SJSA1 (cell line): ENCODE data around the gene GAS7. TPM values are rescaled to one million over a fixed set of nuclear protein-coding genes. Genes with fewer than 3 reads are reported as not detected.
A peak's percentile ranks its signal among the peaks of the same experiment; 100 is the strongest.

Source experiments
- DNase-seq, 2 experiments: peaks; one replicate each; pipeline ENCODE4 v3.0.0-alpha.2; 2015 to 2020; ENCODE audit warnings: low spot score in 2 of 2, low read depth in 1 of 2
- H3K27ac ChIP-seq: fragments of 250-450 bp; sonication (Bioruptor Pico); 2 replicates; pipeline ENCODE4 v1.5.1; 2020; ENCODE audit warnings: mild to moderate bottlenecking, moderate library complexity
- H3K27me3 ChIP-seq: fragments of 250-450 bp; sonication (Bioruptor Pico); replicated peaks from 2 replicates; pipeline ENCODE4 v1.5.1; 2020; ENCODE audit warnings: mild to moderate bottlenecking, moderate library complexity
- H3K36me3 ChIP-seq: fragments of 250-450 bp; sonication (Bioruptor Pico); 2 replicates; pipeline ENCODE4 v1.5.1; 2020; ENCODE audit warnings: mild to moderate bottlenecking
- H3K4me1 ChIP-seq: fragments of 250-450 bp; sonication (Bioruptor Pico); replicated peaks from 2 replicates; pipeline ENCODE4 v1.6.1; 2021; ENCODE audit warnings: mild to moderate bottlenecking
- H3K4me3 ChIP-seq: fragments of 250-450 bp; sonication (Bioruptor Pico); 2 replicates; pipeline ENCODE4 v1.5.1; 2020; ENCODE audit warnings: mild to moderate bottlenecking
- H3K9me3 ChIP-seq: fragments of 250-450 bp; sonication (Bioruptor Pico); replicated peaks from 2 replicates; pipeline ENCODE4 v1.5.1; 2020; ENCODE audit warnings: mild to moderate bottlenecking
- total RNA-seq: library from RNA; depleted of rRNA; stranded (reverse); fragments of >200 nt; shearing (Covaris generic); gene quantifications from 2 replicates; pipeline ENCODE4 v1.2.3, GENCODE V29; 2014

The GAS7 gene
- total RNA-seq, 1 experiment from 2014 or later = 2.6 TPM

DNA sequence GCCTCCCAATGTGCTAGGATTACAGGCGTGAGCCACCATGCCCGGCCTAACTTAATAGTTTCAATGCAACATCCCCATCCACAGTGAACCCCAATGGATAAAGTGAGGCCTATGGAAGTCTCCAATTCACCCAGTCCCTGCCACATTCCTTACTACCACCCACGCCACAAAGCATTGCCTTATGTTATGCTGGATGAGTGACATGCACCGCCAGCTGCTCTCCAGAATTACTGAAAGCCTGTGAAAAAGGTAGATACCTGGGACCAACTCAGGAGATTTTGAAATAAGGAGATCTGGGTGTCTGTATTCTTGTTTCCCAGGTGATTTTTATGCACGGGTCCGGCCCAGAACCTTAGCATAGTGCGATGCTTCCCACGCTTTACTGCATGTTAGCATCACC is 16.9 kb upstream of the GAS7 start:
- DNase-seq = no peak
- Histone ChIP-seq H3K4me1 (no peaks in the 10 kb centered on the region), H3K4me3 (no peak overlapping the region), H3K9me3 (no peaks in the 10 kb centered on the region), H3K27ac (no peak overlapping the region), H3K27me3 (no peaks in the 10 kb centered on the region), H3K36me3 (no peaks in the 10 kb centered on the region)

DNA sequence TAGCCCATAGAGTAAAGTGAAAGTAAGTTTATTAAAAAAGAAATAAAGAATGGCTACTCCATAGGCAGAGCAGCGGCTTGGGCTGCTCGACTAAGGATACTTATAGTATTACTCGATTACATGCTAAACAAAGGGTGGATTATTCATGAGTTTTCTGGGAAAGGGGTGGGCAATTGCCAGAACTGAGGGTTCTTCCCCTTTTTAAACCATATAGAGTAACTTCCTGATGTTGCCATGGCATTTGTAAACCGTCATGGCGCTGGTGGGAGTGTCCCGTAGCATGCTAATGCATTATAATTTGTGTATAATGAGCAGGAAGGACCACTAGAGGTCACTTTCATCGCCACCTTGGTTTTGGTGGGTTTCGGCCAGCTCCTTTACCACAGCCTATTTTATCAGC is 13.3 kb upstream of the GAS7 start:
- H3K4me1 ChIP-seq = no peaks in the 10 kb centered on the region
- DNase-seq = no peak

DNA sequence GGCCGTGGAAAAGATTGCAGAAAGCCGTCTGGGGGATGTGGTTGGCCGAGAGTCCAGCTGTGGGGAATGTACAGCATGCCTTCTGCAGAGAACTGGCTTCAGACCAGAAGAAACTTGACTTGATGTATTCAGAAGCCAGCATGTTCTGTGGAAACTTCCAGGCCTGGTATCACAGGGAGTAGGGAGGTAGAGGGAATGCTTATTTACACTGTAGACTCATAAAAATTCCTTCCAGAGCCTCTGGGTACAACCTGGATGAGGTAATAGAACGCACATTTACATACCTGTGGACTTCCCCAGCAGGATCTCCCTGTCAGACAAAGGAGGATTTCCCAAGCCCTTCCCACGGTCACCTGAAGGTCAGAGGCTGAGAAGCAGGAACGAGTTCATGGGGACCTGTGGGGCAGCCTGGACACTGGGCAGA is 11.8 kb upstream of the GAS7 start:
- Histone ChIP-seq H3K9me3 (no peaks in the 10 kb centered on the region), H3K4me3 (no peak overlapping the region), H3K4me1 (no peaks in the 10 kb centered on the region), H3K27ac (no peak overlapping the region), H3K36me3 (no peaks in the 10 kb centered on the region), H3K27me3 (no peaks in the 10 kb centered on the region)
- peak in 1 of 2 experiments; percentile 18 for DNase-seq

More for the DNA sequence above, 13.3 kb upstream of the GAS7 start:
- H3K9me3 ChIP-seq = no peaks in the 10 kb centered on the region
- no peak overlapping the region for H3K4me3 ChIP-seq
- H3K27ac ChIP-seq = no peak overlapping the region
- H3K36me3 ChIP-seq = no peaks in the 10 kb centered on the region
- no peaks in the 10 kb centered on the region for H3K27me3 ChIP-seq

DNA sequence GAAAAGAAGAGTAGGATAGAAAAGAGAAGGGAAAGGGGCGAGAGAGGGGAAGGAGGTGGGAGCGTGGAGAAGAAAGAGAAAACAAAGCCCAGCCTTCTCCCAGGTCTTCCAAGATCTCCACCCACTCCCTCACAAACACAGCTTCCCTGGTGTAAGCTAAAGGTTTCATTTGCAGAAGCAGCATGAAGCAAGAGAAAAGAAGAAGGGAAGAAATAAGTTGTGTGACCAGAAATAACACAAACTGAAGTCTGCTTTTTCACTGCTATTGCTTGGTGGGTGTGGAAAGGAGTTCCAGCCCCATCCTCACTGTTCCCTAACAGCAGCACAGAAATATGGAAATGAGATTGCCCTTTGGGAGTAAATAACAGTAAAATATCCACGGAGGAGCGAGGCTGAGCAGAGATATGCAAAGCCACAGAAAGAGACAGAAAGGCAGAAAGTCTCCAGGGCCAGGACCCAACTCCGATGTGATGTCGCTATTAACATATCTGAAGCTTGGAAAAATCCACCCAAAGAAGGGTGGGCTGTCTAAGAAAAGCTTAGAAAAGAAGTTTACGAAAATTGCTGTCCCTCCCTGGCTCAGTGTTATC is 10.3 kb upstream of the GAS7 start:
- no peaks in the 10 kb centered on the region for H3K27me3 ChIP-seq
- no peak overlapping the region for H3K27ac ChIP-seq
- no peaks in the 10 kb centered on the region for H3K36me3 ChIP-seq
- no peak for DNase-seq
- H3K4me3 ChIP-seq = no peak overlapping the region
- H3K4me1 ChIP-seq = no peaks in the 10 kb centered on the region
- no peaks in the 10 kb centered on the region for H3K9me3 ChIP-seq

DNA sequence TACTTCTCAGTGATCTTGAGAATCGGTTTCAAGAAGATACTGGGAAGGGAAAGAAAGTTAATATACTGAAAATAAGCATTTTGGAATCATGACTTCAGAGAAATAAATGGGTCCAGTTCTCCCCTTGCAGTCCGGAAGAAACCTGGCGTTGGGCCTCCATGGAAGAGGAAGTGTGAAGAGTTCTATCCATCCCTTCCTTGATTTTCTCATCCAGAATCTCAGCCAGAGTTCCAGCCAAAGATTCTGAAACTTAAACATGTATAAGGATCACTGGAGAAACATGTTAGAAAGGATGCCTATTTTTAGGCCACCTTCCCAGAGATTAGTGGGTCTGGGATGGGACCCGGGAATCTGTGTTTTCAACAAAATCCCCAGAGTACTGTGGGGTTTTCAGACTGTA is 8.7 kb upstream of the GAS7 start:
- no peak overlapping the region for H3K4me3 ChIP-seq
- H3K27me3 ChIP-seq = no peaks in the 10 kb centered on the region
- no peaks in the 10 kb centered on the region for H3K36me3 ChIP-seq
- H3K9me3 ChIP-seq = no peaks in the 10 kb centered on the region
- no peaks in the 10 kb centered on the region for H3K4me1 ChIP-seq
- DNase-seq = no peak
- no peak overlapping the region for H3K27ac ChIP-seq

DNA sequence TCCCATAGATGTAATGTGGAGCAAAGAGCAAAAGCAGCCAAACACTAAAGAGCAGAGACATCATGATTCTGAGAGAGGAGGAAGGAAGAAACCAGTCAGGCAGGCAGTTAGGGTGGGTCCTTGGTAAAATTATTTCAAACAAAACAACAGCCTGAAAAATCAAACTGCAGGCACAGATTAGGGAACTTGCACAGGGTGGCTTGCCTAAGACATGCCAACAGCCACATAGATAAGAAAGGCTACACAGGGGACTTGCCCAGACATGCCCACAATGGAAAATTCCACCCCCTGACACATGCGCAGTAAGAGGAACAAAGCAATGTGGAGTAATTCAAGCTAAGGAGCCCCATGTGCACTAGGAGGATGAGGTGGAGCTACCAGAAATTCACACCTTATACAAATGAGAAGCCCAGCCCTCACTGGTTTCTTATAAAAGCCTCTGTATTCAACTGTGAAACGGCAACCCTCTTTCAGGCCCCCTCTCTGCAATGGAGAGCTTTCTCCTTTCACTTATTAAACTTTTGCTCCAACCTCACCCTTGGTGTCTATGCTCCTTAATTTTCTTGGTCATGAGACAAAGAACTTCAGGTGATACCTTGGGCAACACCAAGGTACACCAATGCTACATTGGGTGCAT is 7.3 kb upstream of the GAS7 start:
- Histone ChIP-seq H3K27ac (no peak overlapping the region), H3K27me3 (no peaks in the 10 kb centered on the region), H3K4me1 (no peaks in the 10 kb centered on the region), H3K4me3 (no peak overlapping the region), H3K36me3 (no peaks in the 10 kb centered on the region), H3K9me3 (no peaks in the 10 kb centered on the region)
- no peak for DNase-seq

DNA sequence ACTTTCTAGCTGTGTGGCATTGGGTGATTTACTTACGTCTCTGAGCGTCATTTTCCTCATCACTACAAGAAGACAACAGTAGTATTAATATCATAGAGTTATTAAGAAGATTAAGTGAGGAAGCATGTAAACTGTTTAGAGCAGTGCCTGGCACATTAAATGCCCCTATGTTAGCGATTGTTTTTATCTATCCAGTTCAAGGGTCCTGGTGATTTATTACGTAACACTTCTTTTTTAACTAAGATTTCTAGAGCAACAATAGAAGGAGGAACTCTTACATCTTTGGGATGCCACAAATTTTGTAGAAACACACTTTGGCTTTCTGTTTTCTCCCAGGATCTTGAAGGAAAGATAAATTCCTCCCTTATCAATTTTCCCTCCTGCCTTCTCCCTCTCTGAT is 3.3 kb upstream of the GAS7 start:
- Histone ChIP-seq H3K27ac (no peak overlapping the region), H3K36me3 (no peaks in the 10 kb centered on the region), H3K9me3 (no peaks in the 10 kb centered on the region; the same call in 1 of the 2 replicates), H3K4me3 (no peak overlapping the region), H3K4me1 (peaks cover 14% of the 10 kb centered on the region), H3K27me3 (no peaks in the 10 kb centered on the region)
- DNase-seq = no peak

DNA sequence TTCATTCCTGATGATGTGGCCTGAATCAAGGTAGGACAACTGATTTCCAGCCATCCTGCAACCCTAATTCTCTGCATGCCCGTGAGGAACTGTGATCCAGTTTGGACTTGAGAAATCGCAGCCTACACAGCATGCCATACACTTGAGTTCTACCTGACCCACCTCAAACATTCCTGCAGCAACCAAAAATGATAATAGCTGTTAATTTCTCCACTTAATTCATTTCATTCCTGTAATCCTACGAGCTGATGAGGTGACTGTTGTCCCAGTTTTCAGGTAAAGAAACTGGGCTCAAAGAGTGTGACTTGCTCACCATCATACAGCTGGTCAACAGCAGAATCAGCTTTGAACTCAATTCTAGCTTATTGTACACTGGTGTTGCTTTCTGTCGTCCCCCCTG is 2.2 kb upstream of the GAS7 start:
- peaks cover 14% of the 10 kb centered on the region for H3K4me1 ChIP-seq
- H3K4me3 ChIP-seq = no peak overlapping the region
- no peaks in the 10 kb centered on the region; the same call in 1 of the 2 replicates for H3K9me3 ChIP-seq
- DNase-seq = no peak
- H3K27ac ChIP-seq = no peak overlapping the region
- H3K36me3 ChIP-seq = no peaks in the 10 kb centered on the region
- no peaks in the 10 kb centered on the region for H3K27me3 ChIP-seq

DNA sequence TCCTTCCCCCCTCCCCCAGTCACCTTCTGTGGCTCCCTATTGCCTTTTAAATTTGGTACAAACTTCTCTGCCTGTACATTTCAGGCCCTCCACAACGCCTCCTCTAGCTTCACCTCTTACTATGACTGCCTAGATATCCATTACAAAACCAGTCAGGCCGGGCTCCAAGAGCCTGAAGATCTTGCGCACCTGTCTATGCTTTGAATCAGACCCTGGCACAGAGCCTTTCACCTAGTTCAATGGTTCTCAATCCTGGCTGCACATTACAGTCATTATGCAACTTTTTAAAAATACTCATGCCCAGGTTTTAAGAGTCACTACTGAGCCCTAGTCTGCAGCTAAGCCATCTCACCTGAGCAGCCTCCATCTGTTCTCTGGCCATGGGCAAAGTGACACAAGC is 1.6 kb upstream of the GAS7 start:
- H3K27ac ChIP-seq = no peak overlapping the region
- no peaks in the 10 kb centered on the region; the same call in 1 of the 2 replicates for H3K9me3 ChIP-seq
- no peak for DNase-seq
- peaks cover 14% of the 10 kb centered on the region for H3K4me1 ChIP-seq
- no peak overlapping the region for H3K4me3 ChIP-seq
- no peaks in the 10 kb centered on the region for H3K27me3 ChIP-seq
- no peaks in the 10 kb centered on the region for H3K36me3 ChIP-seq

DNA sequence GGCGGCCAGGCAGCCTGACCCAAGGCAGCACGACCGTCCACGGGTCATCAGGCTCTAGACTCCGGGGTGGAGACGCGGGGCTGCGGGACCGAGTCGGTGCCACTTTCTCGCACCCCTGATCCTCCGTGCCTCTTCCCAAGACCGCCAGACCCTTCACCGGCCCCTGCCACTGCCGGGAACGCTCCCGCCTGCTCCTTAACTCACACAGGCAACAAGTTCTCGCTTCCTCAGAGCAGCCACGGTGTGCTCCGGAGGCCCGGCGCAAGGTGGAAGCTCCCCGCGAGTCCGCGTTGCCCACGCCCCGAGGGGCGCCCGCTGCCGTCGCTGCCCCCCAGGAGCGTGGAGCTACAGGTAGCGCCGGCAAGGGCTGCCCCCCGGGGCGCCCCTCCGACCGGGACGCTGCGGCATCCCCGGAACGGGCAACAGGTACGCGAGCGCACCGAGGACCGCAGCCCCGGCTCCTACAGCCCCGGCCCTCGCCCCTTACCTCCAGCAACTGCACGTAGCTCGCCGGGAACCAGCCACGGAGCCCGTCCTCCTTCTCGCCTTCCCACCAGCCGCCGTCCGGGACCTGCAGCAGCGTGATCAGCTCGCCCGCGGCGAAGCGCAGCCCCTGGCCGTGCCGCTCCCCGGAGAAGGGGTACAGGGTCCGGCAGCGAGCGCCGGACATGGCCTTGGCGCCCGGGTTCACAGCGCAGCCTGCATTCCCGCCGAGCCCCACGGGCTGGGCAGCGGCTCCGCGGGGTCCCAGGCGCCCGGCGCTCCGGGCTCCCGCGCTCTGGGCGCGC is 491 bp downstream of the GAS7 start:
- Histone ChIP-seq H3K4me3 (peak overlapping the region; percentile 54), H3K27ac (no peak overlapping the region)
- DNase-seq = peak in 1 of 2 experiments; percentile 19

DNA sequence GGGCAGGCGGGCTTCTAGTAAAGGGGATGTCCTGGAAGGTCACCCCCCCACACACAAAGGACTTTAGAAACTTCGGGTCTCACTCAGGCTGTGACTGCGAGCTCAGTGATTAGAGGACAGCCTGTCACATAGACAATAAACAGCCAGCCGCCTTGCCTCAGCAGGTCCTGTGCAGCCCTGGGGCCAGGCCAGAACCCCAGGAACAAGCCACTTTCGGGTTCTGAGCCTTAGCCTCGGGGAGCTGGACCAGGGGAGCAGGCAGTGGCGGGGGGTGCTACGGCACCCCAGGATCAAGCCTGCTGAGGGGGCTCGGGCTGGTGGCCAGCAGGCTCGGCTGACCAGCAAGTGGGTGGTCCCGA is 1.1 kb downstream of the GAS7 start:
- Histone ChIP-seq H3K27ac (no peak overlapping the region), H3K4me1 (peaks cover 14% of the 10 kb centered on the region), H3K9me3 (no peaks in the 10 kb centered on the region; the same call in none of the 2 replicates), H3K4me3 (no peak overlapping the region), H3K36me3 (no peaks in the 10 kb centered on the region), H3K27me3 (no peaks in the 10 kb centered on the region)
- DNase-seq = no peak

More for the DNA sequence above, 491 bp downstream of the GAS7 start:
- Histone ChIP-seq H3K27me3 (no peaks in the 10 kb centered on the region), H3K9me3 (no peaks in the 10 kb centered on the region; the same call in none of the 2 replicates), H3K36me3 (no peaks in the 10 kb centered on the region), H3K4me1 (peaks cover 14% of the 10 kb centered on the region)

DNA sequence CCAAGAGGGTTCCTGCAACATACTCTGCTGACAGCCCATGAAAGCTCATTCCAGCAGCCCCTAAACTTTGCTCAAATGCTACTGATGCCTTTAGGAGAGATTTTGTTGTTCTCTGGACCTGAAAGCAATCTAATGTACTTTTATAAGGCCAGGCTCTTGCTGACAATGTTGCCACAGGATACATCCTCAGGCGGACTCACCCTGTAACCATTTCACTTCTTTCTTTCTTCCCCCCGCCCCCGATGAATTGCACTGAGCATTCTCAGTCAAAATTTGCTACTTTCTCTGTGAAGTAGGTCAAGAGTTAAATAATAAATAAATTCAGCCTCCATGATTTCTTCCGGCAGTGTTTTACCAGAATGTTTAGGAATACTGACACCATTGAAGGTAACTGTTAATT is 1.5 kb downstream of the GAS7 start:
- DNase-seq = no peak
- Histone ChIP-seq H3K36me3 (no peaks in the 10 kb centered on the region), H3K4me1 (peaks cover 14% of the 10 kb centered on the region), H3K27ac (no peak overlapping the region), H3K4me3 (no peak overlapping the region), H3K27me3 (no peaks in the 10 kb centered on the region), H3K9me3 (no peaks in the 10 kb centered on the region; the same call in none of the 2 replicates)

DNA sequence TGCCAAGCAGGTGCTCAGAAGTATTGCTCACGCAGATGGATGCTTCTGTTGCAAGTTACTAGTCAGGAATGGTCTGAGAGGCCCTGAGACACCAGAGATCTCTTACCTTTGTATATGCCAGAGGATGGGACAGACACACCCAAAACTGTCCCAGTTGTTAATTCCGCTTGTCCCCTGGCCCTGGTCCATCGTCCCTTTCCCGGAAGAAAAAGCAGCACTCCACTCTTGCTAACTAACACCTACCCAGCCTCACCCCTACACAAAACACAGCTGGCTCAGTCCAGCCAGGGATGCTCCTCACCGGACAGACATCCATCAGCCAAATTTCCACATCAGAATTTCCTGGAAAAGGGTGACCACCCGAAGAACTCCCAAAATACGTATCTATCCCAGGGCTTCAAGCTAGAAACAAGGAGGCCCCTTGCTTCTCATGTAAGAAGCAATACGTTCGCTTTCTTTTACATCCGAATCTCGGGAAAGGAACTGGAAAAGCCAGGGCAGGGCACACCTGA is 2.0 kb downstream of the GAS7 start:
- Histone ChIP-seq H3K27ac (no peak overlapping the region), H3K9me3 (no peaks in the 10 kb centered on the region; the same call in none of the 2 replicates), H3K27me3 (no peaks in the 10 kb centered on the region), H3K4me3 (no peak overlapping the region), H3K36me3 (no peaks in the 10 kb centered on the region), H3K4me1 (peaks cover 14% of the 10 kb centered on the region)
- no peak for DNase-seq
